ENCODE data around the gene OLFML2A.
"Not testable (repeated sequence)": the region's sequence is repeated elsewhere in the genome, so short reads cannot be mapped to it uniquely, and the experiment has no call there.

Gene OLFML2A

GRCh38 chr9:124828489-124829333, 51.8 kb downstream of the OLFML2A start:
- DNase-seq (ENCODE audit: low read depth), result no peak

- DNase-seq (ENCODE audit: low read depth), result no peak
Observed at GRCh38 chr9:124829334-124829669, 52.4 kb downstream of the OLFML2A start.

GRCh38 chr9:124830593-124830992, 53.7 kb downstream of the OLFML2A start:
- DNase-seq (ENCODE audit: low read depth), result no peak

- DNase-seq (ENCODE audit: low read depth), result no peak
Observed at GRCh38 chr9:124831642-124832364, 54.9 kb downstream of the OLFML2A start.

- DNase-seq (ENCODE audit: low read depth), result no peak
Observed at GRCh38 chr9:124834591-124834990, 57.7 kb downstream of the OLFML2A start.

GRCh38 chr9:124835026-124835557, 58.2 kb downstream of the OLFML2A start:
- DNase-seq (ENCODE audit: low read depth), result peak; percentile 61

- not testable (repeated sequence) for DNase-seq (ENCODE audit: low read depth)
Observed at GRCh38 chr9:124838132-124838531, 61.2 kb downstream of the OLFML2A start.

GRCh38 chr9:124838567-124839275, 61.8 kb downstream of the OLFML2A start:
- not testable (repeated sequence) for DNase-seq (ENCODE audit: low read depth)

GRCh38 chr9:124839612-124840299, 62.8 kb downstream of the OLFML2A start:
- DNase-seq (ENCODE audit: low read depth), result no peak

GRCh38 chr9:124840300-124840833, 63.4 kb downstream of the OLFML2A start:
- DNase-seq (ENCODE audit: low read depth), result no peak

GRCh38 chr9:124841075-124841821, 64.3 kb downstream of the OLFML2A start:
- no peak for DNase-seq (ENCODE audit: low read depth)

- DNase-seq (ENCODE audit: low read depth), result no peak
Observed at GRCh38 chr9:124843456-124844034, 66.6 kb downstream of the OLFML2A start.

- DNase-seq (ENCODE audit: low read depth), result no peak
Observed at GRCh38 chr9:124844291-124844690, 67.4 kb downstream of the OLFML2A start.

GRCh38 chr9:124846467-124846866, 69.5 kb downstream of the OLFML2A start:
- DNase-seq (ENCODE audit: low read depth), result not testable (repeated sequence)

- DNase-seq (ENCODE audit: low read depth), result no peak
Observed at GRCh38 chr9:124846969-124847368, 70.0 kb downstream of the OLFML2A start.

GRCh38 chr9:124849801-124850200, 72.9 kb downstream of the OLFML2A start:
- no peak for DNase-seq (ENCODE audit: low read depth)

- DNase-seq (ENCODE audit: low read depth), result no peak
Observed at GRCh38 chr9:124852121-124852828, 75.3 kb downstream of the OLFML2A start.

- peak; percentile 52 for DNase-seq (ENCODE audit: low read depth)
Observed at GRCh38 chr9:124852829-124853531, 76.0 kb downstream of the OLFML2A start, which contains the start of gene WDR38. WDR38 (plus strand) TSS chr9:124853460; CDS start chr9:124853532, 72 bp downstream.

- DNase-seq (ENCODE audit: low read depth), result no peak
Observed at GRCh38 chr9:124853605-124854143, 76.7 kb downstream of the OLFML2A start.

Measured in fibroblast of the conjunctiva (primary cell).